ENCODE measurements around the gene KREMEN2. TPM values are rescaled to one million over a fixed set of nuclear protein-coding genes. Genes with fewer than 3 reads are reported as not detected.

Gene KREMEN2
- total and polyA plus RNA-seq, 9 of the 15 experiments (the other 6 are each of a cell fraction or from before 2014, with no cell fraction given) = 0.04 to 7.7 (median 1.5) TPM; not detected in 1

GRCh38 chr16:2927010-2927646, 36.9 kb upstream of the KREMEN2 start (continued):
- TF ChIP-seq RERE (CRISPR knock-in tag; IDR thresholded peaks at IDR 0.05; ENCODE audit: borderline replicate concordance) = no peak
- TF ChIP-seq CREB3L1 (IDR thresholded peaks at IDR 0.05; ENCODE audit: borderline replicate concordance, low read depth) = peak; percentile 42; the same call in 1 of the 2 replicates
- no peak for TF ChIP-seq SREBF2 (CRISPR knock-in tag; IDR thresholded peaks at IDR 0.05)
- no peak for TF ChIP-seq NFXL1 (CRISPR knock-in tag; IDR thresholded peaks at IDR 0.05)
- no peak for TF ChIP-seq TRIM24 (IDR thresholded peaks at IDR 0.05)
- TF ChIP-seq ELK3 (CRISPR knock-in tag; IDR thresholded peaks at IDR 0.05) = no peak
- TF ChIP-seq MCM7 (IDR thresholded peaks at IDR 0.05) = no peak
- 0 out of 2 replicates have a peak, but pooled peaks have one; percentile 25 for TF ChIP-seq SMARCE1 (IDR thresholded peaks at IDR 0.05)
- TF ChIP-seq NBN (IDR thresholded peaks at IDR 0.05; ENCODE audit: low read depth) = 0 out of 2 replicates have a peak, but pooled peaks have one; percentile 44
- TF ChIP-seq SOX6 (IDR thresholded peaks at IDR 0.05) = peak; percentile 54; the same call in 1 of the 2 replicates
- peak; percentile 65; the same call in 1 of the 2 replicates for TF ChIP-seq KLF16 (IDR thresholded peaks at IDR 0.05)
- TF ChIP-seq ZC3H4 (CRISPR knock-in tag; IDR thresholded peaks at IDR 0.05; ENCODE audit: borderline replicate concordance) = no peak
- TF ChIP-seq ARID3A (IDR thresholded peaks at IDR 0.05; ENCODE audit: borderline replicate concordance, low read depth, low read length) = peak; percentile 92; the same call in 1 of the 2 replicates
- TF ChIP-seq GTF3C2 (IDR thresholded peaks at IDR 0.05; ENCODE audit: borderline replicate concordance, extremely low read depth, insufficient read length) = no peak
- no peak for TF ChIP-seq ZSCAN29 (IDR thresholded peaks at IDR 0.05)

All from K562 (cell line).